WTC11 (cell line): Measurements from ENCODE around the gene ROBO2. TPM values are rescaled to one million over a fixed set of nuclear protein-coding genes. Genes with fewer than 3 reads are reported as not detected.

ENCODE experiments used
- ATAC-seq: fragments of 200-7000 bp; cut with Tn5 transposase; 2 replicates; pipeline ENCODE4 v1.10.0; 2021; ENCODE audit warnings: mild to moderate bottlenecking, moderate library complexity
- CTCF ChIA-PET: fragments of 300-600 bp; sonication (Branson Sonifier 250); formaldehyde crosslinking; loops from one replicate; lab custom pipeline; 2021; ENCODE audit warnings: antibody characterized with exemption; lab: Charles Lee
- POLR2A ChIA-PET: fragments of 350-600 bp; sonication (Branson Sonifier 250); formaldehyde crosslinking; loops from one replicate; lab custom pipeline; 2021; ENCODE audit warnings: antibody characterized with exemption; lab: Charles Lee
- DNase-seq: peaks from one replicate; pipeline ENCODE4 v3.0.0; 2021; ENCODE audit warnings: low spot score
- H3K27ac Mint-ChIP-seq: 2 replicates; pipeline ENCODE4 v1.8.0; 2021; ENCODE audit warnings: mixed read lengths
- H3K27me3 Mint-ChIP-seq: 2 replicates; pipeline ENCODE4 v1.8.0; 2021; ENCODE audit warnings: low read depth, mild to moderate bottlenecking, moderate library complexity, mixed read lengths
- H3K36me3 Mint-ChIP-seq: 2 replicates; pipeline ENCODE4 v1.8.0; 2021; ENCODE audit warnings: mixed read lengths
- H3K4me1 Mint-ChIP-seq: 2 replicates; pipeline ENCODE4 v1.8.0; 2022; ENCODE audit warnings: mixed read lengths
- H3K4me3 Mint-ChIP-seq: 2 replicates; pipeline ENCODE4 v1.8.0; 2021; ENCODE audit warnings: mild to moderate bottlenecking, moderate library complexity, mixed read lengths
- H3K9me3 Mint-ChIP-seq: 2 replicates; pipeline ENCODE4 v1.8.0; 2021; ENCODE audit warnings: mixed read lengths
- ARID4B ChIP-seq: sonication (generic); formaldehyde crosslinking; IDR thresholded peaks from 2 replicates; pipeline ENCODE4 v1.8.0; 2023; ENCODE audit warnings: missing genetic modification reagents, mild to moderate bottlenecking, borderline replicate concordance
- CBFB ChIP-seq: sonication (generic); formaldehyde crosslinking; IDR thresholded peaks from 2 replicates; pipeline ENCODE4 v1.8.1; 2022; ENCODE audit warnings: mild to moderate bottlenecking, low read depth, missing genetic modification reagents
- CTCF ChIP-seq: fragments of 200-600 bp; IDR thresholded peaks from 2 replicates; pipeline ENCODE4 v1.8.0; 2022; ENCODE audit warnings: antibody characterized with exemption
- E2F1 ChIP-seq: sonication (generic); formaldehyde crosslinking; IDR thresholded peaks from 2 replicates; pipeline ENCODE4 v1.8.0; 2022; ENCODE audit warnings: mild to moderate bottlenecking, missing genetic modification reagents
- GRHL2 ChIP-seq: fragments of 250-450 bp; sonication (Bioruptor Pico); IDR thresholded peaks from 2 replicates; pipeline ENCODE4 v1.8.0; 2022; ENCODE audit warnings: mild to moderate bottlenecking, moderate library complexity; ENCODE audit not compliant: insufficient replicate concordance, severe bottlenecking
- HMGA2 ChIP-seq: fragments of 250-450 bp; sonication (Bioruptor Pico); IDR thresholded peaks from 2 replicates; pipeline ENCODE4 v1.4.0; 2021; ENCODE audit warnings: mild to moderate bottlenecking, moderate library complexity
- KAT7 ChIP-seq: sonication (generic); formaldehyde crosslinking; IDR thresholded peaks from 2 replicates; pipeline ENCODE4 v1.8.1; 2023; ENCODE audit warnings: missing genetic modification reagents, mild to moderate bottlenecking, borderline replicate concordance
- SMAD3 ChIP-seq: sonication (generic); formaldehyde crosslinking; IDR thresholded peaks from 2 replicates; pipeline ENCODE4 v1.8.0; 2022; ENCODE audit warnings: missing genetic modification reagents, mild to moderate bottlenecking, borderline replicate concordance
- SOX15 ChIP-seq: fragments of 250-450 bp; sonication (Bioruptor Pico); IDR thresholded peaks from 2 replicates; pipeline ENCODE4 v1.9.0; 2021; ENCODE audit warnings: mild to moderate bottlenecking
- TCF7 ChIP-seq: sonication (generic); formaldehyde crosslinking; IDR thresholded peaks from 2 replicates; pipeline ENCODE4 v1.8.0; 2022; ENCODE audit warnings: mild to moderate bottlenecking, low read depth, missing genetic modification reagents, moderate library complexity
- ZBTB43 ChIP-seq: sonication (generic); formaldehyde crosslinking; IDR thresholded peaks from 2 replicates; pipeline ENCODE4 v1.8.1; 2023; ENCODE audit warnings: mild to moderate bottlenecking, missing genetic modification reagents
- ZNF121 ChIP-seq: sonication (generic); formaldehyde crosslinking; IDR thresholded peaks from 2 replicates; pipeline ENCODE4 v1.8.0; 2023; ENCODE audit warnings: missing genetic modification reagents
- ZNF232 ChIP-seq: sonication (generic); formaldehyde crosslinking; IDR thresholded peaks from 2 replicates; pipeline ENCODE4 v1.8.0; 2022; ENCODE audit warnings: mild to moderate bottlenecking, missing genetic modification reagents
- ZNF263 ChIP-seq: sonication (generic); formaldehyde crosslinking; IDR thresholded peaks from 2 replicates; pipeline ENCODE4 v1.8.1; 2022; ENCODE audit warnings: low read depth, mild to moderate bottlenecking, moderate library complexity, missing genetic modification reagents
- total RNA-seq: library from RNA; stranded (reverse); gene quantifications from 3 replicates; pipeline ENCODE4 v1.2.3, GENCODE V29; 2021
- TF ChIP-seq, protein P1 (sequence below): fragments of 250-450 bp; sonication (Bioruptor Pico); IDR thresholded peaks from 2 replicates; pipeline ENCODE4 v1.9.0; 2021; ENCODE audit warnings: mild to moderate bottlenecking
- TF ChIP-seq, protein P2 (sequence below): sonication (generic); formaldehyde crosslinking; IDR thresholded peaks from 2 replicates; pipeline ENCODE4 v1.8.1; 2022; ENCODE audit warnings: missing genetic modification reagents, borderline replicate concordance
- TF ChIP-seq, protein P3 (sequence below): fragments of 250-450 bp; sonication (Bioruptor Pico); conservative IDR thresholded peaks from 2 replicates; pipeline ENCODE4 v1.9.0; 2021; ENCODE audit warnings: mild to moderate bottlenecking

ROBO2 gene
- total RNA-seq, 1 experiment from 2014 or later, result 11.7 TPM

DNA sequence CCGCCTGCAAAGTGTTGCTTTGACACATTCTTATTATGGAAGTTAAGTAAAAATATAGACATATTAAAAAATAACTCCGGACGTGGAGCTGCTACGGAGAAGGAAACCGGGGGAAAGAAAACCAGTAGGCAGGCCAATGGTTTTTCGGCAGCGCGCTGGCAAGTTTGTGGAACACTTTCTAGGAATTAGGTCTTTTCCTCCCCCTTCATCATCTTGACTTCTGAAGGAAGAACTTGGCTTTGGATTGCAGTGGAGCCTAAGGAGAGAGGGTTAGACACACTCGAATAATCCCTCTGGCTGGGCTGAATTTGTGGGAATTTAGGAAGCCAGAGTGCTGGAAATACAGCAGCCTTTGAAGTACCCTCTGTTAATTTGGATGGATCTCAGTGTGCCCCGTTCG, 317 bp downstream of the ROBO2 start (continued):
- TF ChIP-seq ARID4B (no peak), ZBTB43 (no peak), CTCF (no peak), GRHL2 (no peak), ZNF232 (CRISPR knock-in tag) (no peak), ZNF121 (no peak), SOX15 (CRISPR knock-in tag) (no peak), SMAD3 (no peak)
- TF ChIP-seq, protein P1, sequence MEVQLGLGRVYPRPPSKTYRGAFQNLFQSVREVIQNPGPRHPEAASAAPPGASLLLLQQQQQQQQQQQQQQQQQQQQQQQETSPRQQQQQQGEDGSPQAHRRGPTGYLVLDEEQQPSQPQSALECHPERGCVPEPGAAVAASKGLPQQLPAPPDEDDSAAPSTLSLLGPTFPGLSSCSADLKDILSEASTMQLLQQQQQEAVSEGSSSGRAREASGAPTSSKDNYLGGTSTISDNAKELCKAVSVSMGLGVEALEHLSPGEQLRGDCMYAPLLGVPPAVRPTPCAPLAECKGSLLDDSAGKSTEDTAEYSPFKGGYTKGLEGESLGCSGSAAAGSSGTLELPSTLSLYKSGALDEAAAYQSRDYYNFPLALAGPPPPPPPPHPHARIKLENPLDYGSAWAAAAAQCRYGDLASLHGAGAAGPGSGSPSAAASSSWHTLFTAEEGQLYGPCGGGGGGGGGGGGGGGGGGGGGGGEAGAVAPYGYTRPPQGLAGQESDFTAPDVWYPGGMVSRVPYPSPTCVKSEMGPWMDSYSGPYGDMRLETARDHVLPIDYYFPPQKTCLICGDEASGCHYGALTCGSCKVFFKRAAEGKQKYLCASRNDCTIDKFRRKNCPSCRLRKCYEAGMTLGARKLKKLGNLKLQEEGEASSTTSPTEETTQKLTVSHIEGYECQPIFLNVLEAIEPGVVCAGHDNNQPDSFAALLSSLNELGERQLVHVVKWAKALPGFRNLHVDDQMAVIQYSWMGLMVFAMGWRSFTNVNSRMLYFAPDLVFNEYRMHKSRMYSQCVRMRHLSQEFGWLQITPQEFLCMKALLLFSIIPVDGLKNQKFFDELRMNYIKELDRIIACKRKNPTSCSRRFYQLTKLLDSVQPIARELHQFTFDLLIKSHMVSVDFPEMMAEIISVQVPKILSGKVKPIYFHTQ, result no peak

GRCh38 chr3:77040926-77041722, 1.2 kb downstream of the ROBO2 start:
- TF ChIP-seq ZNF263 (CRISPR knock-in tag), result no peak
- Mint-ChIP-seq H3K27ac (no peak overlapping the region), H3K27me3 (peaks cover 24% of the 10 kb centered on the region), H3K4me3 (peak overlapping the region; percentile 87), H3K9me3 (no peaks in the 10 kb centered on the region), H3K4me1 (peaks cover 29% of the 10 kb centered on the region), H3K36me3 (no peaks in the 10 kb centered on the region)
- ATAC-seq (no peak), DNase-seq (no peak)
- CTCF ChIA-PET, result interaction anchor here (1.1 kb wide), 1 partner anchor 279 kb away, joined by 3 read pairs; no protein-coding TSS in a partner anchor
- POLR2A ChIA-PET, result no interaction called here

- POLR2A ChIA-PET, result no interaction called here
- Mint-ChIP-seq H3K4me3 (peak overlapping the region; percentile 87), H3K27ac (no peak overlapping the region), H3K4me1 (peaks cover 29% of the 10 kb centered on the region), H3K9me3 (no peaks in the 10 kb centered on the region), H3K27me3 (peaks cover 24% of the 10 kb centered on the region), H3K36me3 (no peaks in the 10 kb centered on the region)
- CTCF ChIA-PET, result interaction anchor here (1.1 kb wide), 1 partner anchor 278 kb away, joined by 3 read pairs; no protein-coding TSS in a partner anchor
- DNase-seq (no peak), ATAC-seq (no peak)
- TF ChIP-seq CBFB (CRISPR knock-in tag) (no peak), E2F1 (no peak), KAT7 (CRISPR knock-in tag) (no peak), HMGA2 (CRISPR knock-in tag) (no peak), TCF7 (CRISPR knock-in tag) (no peak)
- TF ChIP-seq, protein P2, sequence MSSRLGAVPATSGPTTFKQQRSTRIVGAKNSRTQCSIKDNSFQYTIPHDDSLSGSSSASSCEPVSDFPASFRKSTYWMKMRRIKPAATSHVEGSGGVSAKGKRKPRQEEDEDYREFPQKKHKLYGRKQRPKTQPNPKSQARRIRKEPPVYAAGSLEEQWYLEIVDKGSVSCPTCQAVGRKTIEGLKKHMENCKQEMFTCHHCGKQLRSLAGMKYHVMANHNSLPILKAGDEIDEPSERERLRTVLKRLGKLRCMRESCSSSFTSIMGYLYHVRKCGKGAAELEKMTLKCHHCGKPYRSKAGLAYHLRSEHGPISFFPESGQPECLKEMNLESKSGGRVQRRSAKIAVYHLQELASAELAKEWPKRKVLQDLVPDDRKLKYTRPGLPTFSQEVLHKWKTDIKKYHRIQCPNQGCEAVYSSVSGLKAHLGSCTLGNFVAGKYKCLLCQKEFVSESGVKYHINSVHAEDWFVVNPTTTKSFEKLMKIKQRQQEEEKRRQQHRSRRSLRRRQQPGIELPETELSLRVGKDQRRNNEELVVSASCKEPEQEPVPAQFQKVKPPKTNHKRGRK, result no peak
- TF ChIP-seq, protein P3, sequence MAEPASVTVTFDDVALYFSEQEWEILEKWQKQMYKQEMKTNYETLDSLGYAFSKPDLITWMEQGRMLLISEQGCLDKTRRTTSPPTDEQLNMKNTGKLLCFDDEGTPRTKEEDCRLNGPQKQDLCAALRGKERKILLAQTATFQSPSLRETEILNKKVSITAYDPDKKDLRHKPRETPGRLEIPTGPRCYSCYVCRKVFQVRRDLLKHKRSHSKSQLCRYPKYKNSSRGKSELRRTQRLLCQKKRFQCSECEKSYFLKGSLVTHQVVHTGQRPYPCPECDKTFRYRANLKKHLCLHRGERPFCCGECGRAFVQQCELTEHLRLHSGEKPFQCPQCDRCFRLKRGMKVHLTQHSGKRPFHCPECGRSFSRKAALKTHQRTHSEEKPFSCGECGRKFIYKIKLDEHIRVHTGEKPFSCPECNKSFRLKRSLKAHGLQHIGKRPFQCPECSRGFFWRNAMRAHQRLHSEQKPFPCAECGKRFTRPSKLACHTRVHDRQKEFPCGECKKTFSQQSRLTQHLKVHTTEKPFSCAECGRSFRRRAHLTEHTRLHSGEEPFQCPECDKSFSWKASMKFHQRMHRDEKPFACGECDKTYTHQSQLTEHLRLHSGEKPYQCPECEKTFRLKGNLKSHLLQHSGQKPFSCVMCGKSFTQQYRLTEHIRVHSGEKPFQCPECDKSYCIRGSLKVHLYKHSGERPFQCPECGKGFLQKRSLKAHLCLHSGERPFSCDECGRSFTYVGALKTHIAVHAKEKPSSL (CRISPR knock-in tag), result no peak
These were observed 1.9 kb downstream of the ROBO2 start for GRCh38 chr3:77041811-77042210.
